Right lobe of liver (tissue), 6 donors: ENCODE data around the gene HS6ST3. TPM values are rescaled to one million over a fixed set of nuclear protein-coding genes. Genes with fewer than 3 reads are reported as not detected.
"Not testable (repeated sequence)": the region's sequence is repeated elsewhere in the genome, so short reads cannot be mapped to it uniquely, and the experiment has no call there.

Source experiments
- ATAC-seq, 4 donors: fragments of 200-7000 bp; cut with Tn5 transposase; one replicate each; pipeline ENCODE4 v1.9.1; 2020; ENCODE audit warnings: mild to moderate bottlenecking in 4 of 4, moderate library complexity in 4 of 4
- DNase-seq, 3 donors: peaks; one replicate each; pipeline ENCODE4 v3.0.0-alpha.2; 2020
- H3K27ac ChIP-seq, 3 donors: fragments of 200-600 bp; one replicate each; pipeline ENCODE4 v1.8.0; 2022
- H3K27me3 ChIP-seq, 2 donors: fragments of 200-600 bp; one replicate each; pipeline ENCODE4 v1.8.0; 2022
- H3K36me3 ChIP-seq, 4 donors: fragments of 200-600 bp; sonication (generic) in 1 of 4; one replicate each; pipeline versions ENCODE4 v1.5.1 to v1.8.0; 2017 to 2022; ENCODE audit warnings: control low read depth in 1 of 4
- H3K4me1 ChIP-seq, 4 donors: fragments of 200-600 bp; sonication (generic) in 1 of 4; one replicate each; pipeline versions ENCODE4 v1.5.1 to v1.8.0; 2017 to 2022; ENCODE audit warnings: control low read depth in 1 of 4
- H3K4me3 ChIP-seq, 3 donors: fragments of 200-600 bp; one replicate each; pipeline ENCODE4 v1.8.0; 2022
- H3K9me3 ChIP-seq, 4 donors: fragments of 200-600 bp; sonication (generic) in 1 of 4; one replicate each; pipeline versions ENCODE4 v1.5.1 to v1.8.0; 2017 to 2022; ENCODE audit warnings: control low read depth in 1 of 4
- CTCF ChIP-seq, 4 donors: fragments of 200-600 bp in 3 of 4; fragments of 450-650 bp in 1 of 4; IDR thresholded peaks; one replicate each; pipeline versions ENCODE4 v1.5.1 to v1.8.0; 2016 to 2022; ENCODE audit warnings: antibody characterized with exemption in 4 of 4, mild to moderate bottlenecking in 2 of 4
- POLR2A ChIP-seq: fragments of 450-650 bp; IDR thresholded peaks from one replicate; pipeline ENCODE4 v1.6.1; 2017; ENCODE audit warnings: antibody characterized with exemption, mild to moderate bottlenecking
- WGBS: methylation state at CpG from one replicate; pipeline ENCODE4 v1.1.6; 2018; ENCODE audit warnings: low coverage, low lambda C conversion rate; ENCODE audit not compliant: insufficient coverage; ENCODE audit errors: missing lambda C conversion rate; 5-methylcytosine and 5-hydroxymethylcytosine counted together
- intact Hi-C, 2 donors: fragments of 100-400 bp; cut with DNase I; formaldehyde crosslinking; loops; one replicate each; pipeline versions ENCODE4 v1.11.2 to v1.14.1; 2022
- total RNA-seq, 6 experiments: library from RNA; depleted of rRNA in 2 of 6; stranded (reverse); fragments of >200 nt in 2 of 6; fragmentation: NEBNext Ultra II Directional in 3 of 6; extraction: Animal tissue kit (Norgen Biotek cat#: 25700) in 3 of 6; gene quantifications; one replicate each; pipeline versions ENCODE4 v1.1.0 to v1.2.4, GENCODE V29; 2016 to 2023
- donor health status: DM: no; HTN: yes; CAD: no.
- donor health status: DM: no; HTN: no; CAD: no.
- donor health status: DM: no; HTN: no; CAD: no.
- donor health status: DM: no; HTN: yes; CAD: no.
- donor health status: DM: no; HTN: yes; CAD: no.

Gene HS6ST3
- total RNA-seq, 6 experiments from 2014 or later: not detected

- peaks cover 0 to 17% of the 10 kb centered on the region in 2 donors for H3K27me3 ChIP-seq
- DNase-seq (peak; percentile 20 to 49 (median 44)), ATAC-seq (peak; percentile 23 to 37 (median 36))
- H3K4me3 ChIP-seq: no peak overlapping the region
- H3K27ac ChIP-seq: no peak overlapping the region
- H3K36me3 ChIP-seq: no peaks in the 10 kb centered on the region
- 3% methylated on average over 13 of the region's 57 CpGs for WGBS
- no peaks in the 10 kb centered on the region for H3K9me3 ChIP-seq
- intact Hi-C loops: no loop called here
- peaks cover 0 to 6% (median 0%) of the 10 kb centered on the region in 4 donors for H3K4me1 ChIP-seq
- no peak for TF ChIP-seq POLR2A
- TF ChIP-seq CTCF (IDR thresholded peaks at IDR 0.05): no peak
These were observed 1.5 kb downstream of the HS6ST3 start for GRCh38 chr13:96091164-96092117.

- intact Hi-C loops: no loop called here
- Histone ChIP-seq H3K9me3 (no peaks in the 10 kb centered on the region), H3K4me1 (peaks cover 0 to 6% (median 0%) of the 10 kb centered on the region in 4 donors), H3K4me3 (no peak overlapping the region), H3K27me3 (peaks cover 0 to 17% of the 10 kb centered on the region in 2 donors), H3K27ac (no peak overlapping the region), H3K36me3 (no peaks in the 10 kb centered on the region)
- DNase-seq (no peak), ATAC-seq (no peak)
- TF ChIP-seq POLR2A (no peak), CTCF (IDR thresholded peaks at IDR 0.05) (no peak)
These were observed 3.5 kb downstream of the HS6ST3 start for GRCh38 chr13:96093296-96094006.

GRCh38 chr13:96100457-96101220 lies 10.7 kb downstream of the HS6ST3 start:
- DNase-seq (no peak), ATAC-seq (no peak)
- Histone ChIP-seq H3K27me3 (peaks cover 0 to 4% of the 10 kb centered on the region in 2 donors), H3K4me3 (no peak overlapping the region), H3K27ac (no peak overlapping the region), H3K4me1 (no peaks in the 10 kb centered on the region), H3K9me3 (no peaks in the 10 kb centered on the region), H3K36me3 (no peaks in the 10 kb centered on the region)
- 41% methylated on average over 4 of the region's 4 CpGs for WGBS
- intact Hi-C loops: no loop called here
- TF ChIP-seq CTCF (IDR thresholded peaks at IDR 0.05) (no peak), POLR2A (no peak)

DNA sequence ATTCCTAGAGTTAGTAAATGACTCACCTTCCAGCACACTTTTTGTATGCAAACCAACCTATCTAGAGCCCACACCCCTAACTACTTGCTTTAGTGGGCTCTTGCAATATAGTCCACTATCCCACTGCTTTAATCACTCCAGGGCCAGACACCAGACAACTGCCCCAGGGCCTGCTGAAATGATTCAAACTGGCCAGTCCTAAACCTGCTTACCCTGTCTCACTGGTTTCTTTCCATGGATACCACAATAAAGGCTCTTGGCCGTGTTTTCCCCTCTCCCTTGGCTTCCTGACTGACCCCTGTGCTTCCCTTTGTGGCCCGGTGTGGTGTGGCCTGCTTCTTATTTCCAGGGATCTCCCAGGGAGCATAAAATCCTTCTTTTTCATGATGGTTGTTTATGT lies 14.6 kb downstream of the HS6ST3 start:
- TF ChIP-seq POLR2A: no peak
- no peak for TF ChIP-seq CTCF (IDR thresholded peaks at IDR 0.05)
- ATAC-seq: no peak
- Histone ChIP-seq H3K4me3 (no peak overlapping the region), H3K9me3 (no peaks in the 10 kb centered on the region), H3K4me1 (no peaks in the 10 kb centered on the region), H3K27ac (no peak overlapping the region), H3K27me3 (no peaks in the 10 kb centered on the region), H3K36me3 (no peaks in the 10 kb centered on the region)
- intact Hi-C loops: no loop called here
- DNase-seq: no peak
- WGBS: 19% methylated on average over 2 of the region's 2 CpGs

DNA sequence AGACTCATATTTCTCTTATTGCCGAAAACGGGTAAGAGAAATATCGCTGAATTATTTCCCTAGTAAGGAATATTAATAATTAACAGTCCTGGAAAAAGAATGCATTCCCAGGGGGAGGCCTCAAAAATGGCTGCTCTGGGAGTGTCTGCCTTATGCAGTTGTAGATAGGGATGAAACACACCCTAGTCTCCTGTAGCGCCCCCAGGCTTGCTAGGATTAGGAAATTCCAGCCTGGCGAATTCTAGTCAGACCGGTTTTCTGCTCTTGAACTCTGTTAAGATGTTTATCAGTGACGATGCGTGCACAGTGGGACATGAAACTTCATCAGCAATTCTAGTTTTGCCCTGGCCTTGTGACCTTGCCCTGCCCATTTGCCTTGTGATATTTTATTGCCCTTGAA lies 18.2 kb downstream of the HS6ST3 start:
- H3K36me3 ChIP-seq, H3K27ac ChIP-seq, H3K27me3 ChIP-seq, intact Hi-C loops, H3K9me3 ChIP-seq, ATAC-seq, H3K4me1 ChIP-seq, DNase-seq, H3K4me3 ChIP-seq: not testable (repeated sequence)
- WGBS: 68% methylated on average over 8 of the region's 8 CpGs
